ENCODE data around the gene STRN.

Gene STRN

DNA sequence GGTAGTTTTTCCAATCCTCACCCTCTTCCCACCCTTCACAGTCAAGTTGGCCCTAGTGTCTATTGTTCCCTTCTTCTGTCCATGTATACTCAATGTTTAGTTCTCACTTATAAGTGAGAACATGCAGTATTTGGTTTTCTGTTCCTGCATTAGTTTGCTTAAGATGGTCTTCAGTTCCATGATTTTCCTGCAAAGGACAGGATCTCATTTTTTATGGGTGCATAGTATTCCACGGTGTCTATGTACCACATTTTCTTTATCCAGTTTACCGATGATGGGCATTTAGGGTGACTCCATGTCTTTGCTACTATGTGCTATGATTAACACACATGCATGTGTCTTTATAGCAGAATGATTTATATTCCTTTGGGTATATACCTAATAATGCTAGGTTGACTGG is 104.4 kb downstream of the STRN start:
- H3K9me3 ChIP-seq (ENCODE audit: low read length) = no peaks in the 10 kb centered on the region
- H2AFZ ChIP-seq (ENCODE audit: low read length) = no peak overlapping the region
- H3K27me3 ChIP-seq (ENCODE audit: insufficient read depth, low read length) = no peaks in the 10 kb centered on the region
- no peak overlapping the region for H3K9ac ChIP-seq (ENCODE audit: low read length)
- H3K4me3 ChIP-seq (ENCODE audit: low read depth, low read length, poor library complexity, severe bottlenecking) = no peak overlapping the region
- H3K79me2 ChIP-seq (ENCODE audit: insufficient read depth, low read length) = no peaks in the 10 kb centered on the region
- TF ChIP-seq, protein P1, sequence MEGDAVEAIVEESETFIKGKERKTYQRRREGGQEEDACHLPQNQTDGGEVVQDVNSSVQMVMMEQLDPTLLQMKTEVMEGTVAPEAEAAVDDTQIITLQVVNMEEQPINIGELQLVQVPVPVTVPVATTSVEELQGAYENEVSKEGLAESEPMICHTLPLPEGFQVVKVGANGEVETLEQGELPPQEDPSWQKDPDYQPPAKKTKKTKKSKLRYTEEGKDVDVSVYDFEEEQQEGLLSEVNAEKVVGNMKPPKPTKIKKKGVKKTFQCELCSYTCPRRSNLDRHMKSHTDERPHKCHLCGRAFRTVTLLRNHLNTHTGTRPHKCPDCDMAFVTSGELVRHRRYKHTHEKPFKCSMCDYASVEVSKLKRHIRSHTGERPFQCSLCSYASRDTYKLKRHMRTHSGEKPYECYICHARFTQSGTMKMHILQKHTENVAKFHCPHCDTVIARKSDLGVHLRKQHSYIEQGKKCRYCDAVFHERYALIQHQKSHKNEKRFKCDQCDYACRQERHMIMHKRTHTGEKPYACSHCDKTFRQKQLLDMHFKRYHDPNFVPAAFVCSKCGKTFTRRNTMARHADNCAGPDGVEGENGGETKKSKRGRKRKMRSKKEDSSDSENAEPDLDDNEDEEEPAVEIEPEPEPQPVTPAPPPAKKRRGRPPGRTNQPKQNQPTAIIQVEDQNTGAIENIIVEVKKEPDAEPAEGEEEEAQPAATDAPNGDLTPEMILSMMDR (IDR thresholded peaks at IDR 0.05; ENCODE audit: low read length) = no peak
- TF ChIP-seq EZH2 (IDR thresholded peaks at IDR 0.05; ENCODE audit: borderline replicate concordance, low read length) = no peak
- H3K4me1 ChIP-seq (ENCODE audit: insufficient read depth, low read length, severe bottlenecking) = no peaks in the 10 kb centered on the region
- H3F3A ChIP-seq (ENCODE audit: insufficient read depth, low read length) = no peaks in the 10 kb centered on the region
- no peaks in the 10 kb centered on the region for H4K20me1 ChIP-seq (ENCODE audit: insufficient read depth, low read length)
- H3K9me2 ChIP-seq (ENCODE audit: low read depth, low read length) = no peaks in the 10 kb centered on the region
- H3K27ac ChIP-seq (ENCODE audit: low read depth, low read length, poor library complexity, severe bottlenecking) = no peak overlapping the region
- peaks cover 30% of the 10 kb centered on the region for H3K36me3 ChIP-seq (ENCODE audit: insufficient read depth, low read length)
- no peak overlapping the region for H3K4me2 ChIP-seq (ENCODE audit: low read length)

DNA sequence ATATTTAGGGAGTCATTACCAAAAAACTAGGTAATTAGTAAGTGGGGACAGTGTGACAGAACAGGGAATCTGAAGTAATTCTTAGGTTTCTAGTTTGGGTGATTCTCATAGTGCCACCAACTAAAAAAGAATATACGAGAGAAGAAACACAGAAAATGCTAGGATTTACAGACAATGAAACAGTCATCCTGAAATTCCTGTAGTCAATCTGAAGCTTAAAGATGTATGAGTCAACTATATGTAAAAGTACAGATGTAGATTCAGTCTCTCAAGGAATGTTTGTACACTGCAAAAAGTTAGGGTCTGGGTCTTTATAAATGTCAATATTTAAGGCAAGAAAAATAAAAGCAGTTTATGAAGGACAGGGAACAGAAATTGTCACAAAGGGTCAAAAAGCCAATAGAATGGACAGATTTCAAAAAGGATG is 107.0 kb downstream of the STRN start:
- Histone ChIP-seq H3K27ac (ENCODE audit: low read depth, low read length, poor library complexity, severe bottlenecking) (no peak overlapping the region), H3K4me2 (ENCODE audit: low read length) (no peak overlapping the region), H4K20me1 (ENCODE audit: insufficient read depth, low read length) (no peaks in the 10 kb centered on the region)

DNA sequence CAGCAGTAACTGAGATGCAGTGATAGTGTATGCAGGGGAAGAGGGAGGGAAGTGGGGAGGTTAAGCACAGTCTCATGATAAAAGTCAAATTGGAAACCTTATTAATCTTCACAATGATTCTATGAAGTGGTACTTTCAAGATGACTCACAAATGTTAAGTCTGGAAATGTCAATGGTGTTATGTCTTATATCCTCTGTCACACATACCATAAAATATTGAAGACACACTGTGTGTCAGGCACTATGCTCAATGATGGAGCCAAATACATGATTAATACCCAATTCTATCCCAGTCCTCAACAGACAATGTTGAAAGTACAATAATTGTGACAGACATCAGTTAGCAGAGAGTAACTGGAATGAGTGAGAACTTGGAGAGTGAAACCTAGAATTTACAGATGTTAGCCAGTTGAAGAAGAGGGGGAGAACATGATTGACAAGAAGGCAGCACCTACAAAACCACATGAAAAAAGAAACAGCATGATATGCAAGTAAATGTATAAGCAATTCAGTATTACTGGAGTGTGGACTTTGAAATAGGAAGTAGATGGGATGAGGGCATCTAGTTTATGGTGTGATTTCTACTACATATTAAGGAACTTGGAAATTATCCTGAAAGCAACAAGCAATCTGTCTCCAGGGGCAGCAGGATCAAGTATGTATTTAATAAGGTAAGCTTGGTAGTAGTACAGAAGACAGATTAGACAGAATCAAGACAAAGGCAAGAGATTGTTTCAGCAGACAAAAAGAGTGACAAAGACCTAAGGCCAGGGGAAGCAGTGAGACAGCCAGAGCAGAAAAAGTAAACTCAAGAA is 107.6 kb downstream of the STRN start:
- no peak overlapping the region for H3K27ac ChIP-seq (ENCODE audit: low read depth, low read length, poor library complexity, severe bottlenecking)
- no peaks in the 10 kb centered on the region for H3K79me2 ChIP-seq (ENCODE audit: insufficient read depth, low read length)
- H3K4me2 ChIP-seq (ENCODE audit: low read length) = no peak overlapping the region

More for the DNA sequence above, 107.0 kb downstream of the STRN start:
- Histone ChIP-seq H3K79me2 (ENCODE audit: insufficient read depth, low read length) (no peaks in the 10 kb centered on the region), H3K4me1 (ENCODE audit: insufficient read depth, low read length, severe bottlenecking) (no peaks in the 10 kb centered on the region), H3K4me3 (ENCODE audit: low read depth, low read length, poor library complexity, severe bottlenecking) (no peak overlapping the region), H3K9me2 (ENCODE audit: low read depth, low read length) (no peaks in the 10 kb centered on the region), H3K9ac (ENCODE audit: low read length) (no peak overlapping the region), H3K9me3 (ENCODE audit: low read length) (no peaks in the 10 kb centered on the region), H3F3A (ENCODE audit: insufficient read depth, low read length) (no peaks in the 10 kb centered on the region), H3K36me3 (ENCODE audit: insufficient read depth, low read length) (peaks cover 26% of the 10 kb centered on the region; the same call in 1 of the 2 replicates), H3K27me3 (ENCODE audit: insufficient read depth, low read length) (no peaks in the 10 kb centered on the region), H2AFZ (ENCODE audit: low read length) (no peak overlapping the region)
- TF ChIP-seq EZH2 (IDR thresholded peaks at IDR 0.05; ENCODE audit: borderline replicate concordance, low read length) = no peak
- TF ChIP-seq, protein P1 (IDR thresholded peaks at IDR 0.05; ENCODE audit: low read length) = no peak

More for the DNA sequence above, 107.6 kb downstream of the STRN start:
- H3K9me3 ChIP-seq (ENCODE audit: low read length) = no peaks in the 10 kb centered on the region
- H3K9ac ChIP-seq (ENCODE audit: low read length) = no peak overlapping the region
- H3K4me1 ChIP-seq (ENCODE audit: insufficient read depth, low read length, severe bottlenecking) = no peaks in the 10 kb centered on the region
- H4K20me1 ChIP-seq (ENCODE audit: insufficient read depth, low read length) = no peaks in the 10 kb centered on the region
- no peak overlapping the region for H3K4me3 ChIP-seq (ENCODE audit: low read depth, low read length, poor library complexity, severe bottlenecking)
- no peak for TF ChIP-seq EZH2 (IDR thresholded peaks at IDR 0.05; ENCODE audit: borderline replicate concordance, low read length)
- TF ChIP-seq, protein P1 (IDR thresholded peaks at IDR 0.05; ENCODE audit: low read length) = no peak
- no peaks in the 10 kb centered on the region for H3K9me2 ChIP-seq (ENCODE audit: low read depth, low read length)
- H3K27me3 ChIP-seq (ENCODE audit: insufficient read depth, low read length) = no peaks in the 10 kb centered on the region
- no peaks in the 10 kb centered on the region for H3F3A ChIP-seq (ENCODE audit: insufficient read depth, low read length)
- H2AFZ ChIP-seq (ENCODE audit: low read length) = no peak overlapping the region
- H3K36me3 ChIP-seq (ENCODE audit: insufficient read depth, low read length) = peaks cover 26% of the 10 kb centered on the region; the same call in 1 of the 2 replicates
